Fibroblast of lung (primary cell): Measurements from ENCODE around the gene NT5C1A.
A peak's percentile ranks its signal among the peaks of the same experiment; 100 is the strongest.

Experiments
- EZH2 ChIP-seq: IDR thresholded peaks from 2 replicates; pipeline ENCODE4 v1.5.1; 2012; ENCODE audit warnings: low read length, control low read depth, mild to moderate bottlenecking; ENCODE audit errors: missing control alignments
- TF ChIP-seq, protein P1 (sequence below), 2 donors: IDR thresholded peaks in 1 of 2; conservative IDR thresholded peaks in 1 of 2; 1 replicate in 1 of 2; 2 replicates in 1 of 2; pipeline ENCODE4 v1.5.1; 2011 to 2012; ENCODE audit warnings: low read length in 2 of 2, control low read depth in 1 of 2, inconsistent platforms in 1 of 2, low read depth in 1 of 2, mild to moderate bottlenecking in 1 of 2

- TF ChIP-seq, protein P1, sequence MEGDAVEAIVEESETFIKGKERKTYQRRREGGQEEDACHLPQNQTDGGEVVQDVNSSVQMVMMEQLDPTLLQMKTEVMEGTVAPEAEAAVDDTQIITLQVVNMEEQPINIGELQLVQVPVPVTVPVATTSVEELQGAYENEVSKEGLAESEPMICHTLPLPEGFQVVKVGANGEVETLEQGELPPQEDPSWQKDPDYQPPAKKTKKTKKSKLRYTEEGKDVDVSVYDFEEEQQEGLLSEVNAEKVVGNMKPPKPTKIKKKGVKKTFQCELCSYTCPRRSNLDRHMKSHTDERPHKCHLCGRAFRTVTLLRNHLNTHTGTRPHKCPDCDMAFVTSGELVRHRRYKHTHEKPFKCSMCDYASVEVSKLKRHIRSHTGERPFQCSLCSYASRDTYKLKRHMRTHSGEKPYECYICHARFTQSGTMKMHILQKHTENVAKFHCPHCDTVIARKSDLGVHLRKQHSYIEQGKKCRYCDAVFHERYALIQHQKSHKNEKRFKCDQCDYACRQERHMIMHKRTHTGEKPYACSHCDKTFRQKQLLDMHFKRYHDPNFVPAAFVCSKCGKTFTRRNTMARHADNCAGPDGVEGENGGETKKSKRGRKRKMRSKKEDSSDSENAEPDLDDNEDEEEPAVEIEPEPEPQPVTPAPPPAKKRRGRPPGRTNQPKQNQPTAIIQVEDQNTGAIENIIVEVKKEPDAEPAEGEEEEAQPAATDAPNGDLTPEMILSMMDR (conservative IDR thresholded peaks at IDR 0.05 in 1 of 2, IDR thresholded peaks at IDR 0.05 in 1 of 2; ENCODE audit: low read depth in 1 of 2, low read length in 2 of 2) = peak; percentile 63 to 79
- no peak for TF ChIP-seq EZH2
Observed at GRCh38 chr1:39657923-39658485, 13.9 kb downstream of the NT5C1A start.
